Measurements from ENCODE around the gene PLEKHG1. TPM values are rescaled to one million over a fixed set of nuclear protein-coding genes. Genes with fewer than 3 reads are reported as not detected.

Gene PLEKHG1
- total RNA-seq, 2 donors from 2014 or later, result 8.4 to 29.3 TPM

DNA sequence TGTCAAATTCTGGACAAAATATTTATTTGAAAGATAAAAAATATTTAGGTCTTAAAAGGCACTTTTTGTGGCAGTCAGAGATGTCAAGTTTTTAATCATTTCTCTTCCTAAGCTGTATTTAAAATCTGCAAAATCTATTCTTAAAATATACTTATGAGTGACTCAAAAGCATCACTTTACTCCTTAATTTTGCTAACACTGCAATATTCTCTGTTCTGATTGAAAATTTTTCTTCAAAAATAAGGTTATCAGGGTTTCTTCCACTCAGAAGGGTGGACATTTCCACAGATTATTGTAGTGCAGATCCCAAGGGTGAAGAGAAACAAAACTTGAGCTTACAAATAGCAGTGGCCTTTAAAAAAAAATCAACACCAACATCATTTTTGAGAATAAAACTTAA is 27.5 kb downstream of the PLEKHG1 start:
- ATAC-seq (ENCODE audit: insufficient number of reproducible peaks, low FRiP score, low read depth), result no peak
- no peak for DNase-seq (ENCODE audit: low spot score)
- Histone ChIP-seq H3K4me3 (no peak overlapping the region), H3K27me3 (replicated peaks; ENCODE audit: insufficient read depth) (no peaks in the 10 kb centered on the region), H3K4me1 (ENCODE audit: control insufficient read depth in 1 of 2, low read depth in 2 of 2) (peaks cover 11 to 50% of the 10 kb centered on the region in 2 donors), H3K27ac (peak overlapping the region in 1 of 2 donors; percentile 38), H3K9me3 (no peaks in the 10 kb centered on the region), H3K36me3 (no peaks in the 10 kb centered on the region)
- no peak for TF ChIP-seq CTCF (IDR thresholded peaks at IDR 0.05)

GRCh38 chr6:150627585-150628025 is 27.9 kb downstream of the PLEKHG1 start:
- peak overlapping the region; percentile 16 to 38 for H3K27ac ChIP-seq
- H3K27me3 ChIP-seq (replicated peaks; ENCODE audit: insufficient read depth), result no peaks in the 10 kb centered on the region
- ATAC-seq (ENCODE audit: insufficient number of reproducible peaks, low FRiP score, low read depth) (no peak), DNase-seq (ENCODE audit: low spot score) (no peak)
- peaks cover 14 to 55% of the 10 kb centered on the region in 2 donors for H3K4me1 ChIP-seq (ENCODE audit: control insufficient read depth in 1 of 2, low read depth in 2 of 2)
- no peak overlapping the region for H3K4me3 ChIP-seq
- no peaks in the 10 kb centered on the region for H3K9me3 ChIP-seq
- no peaks in the 10 kb centered on the region for H3K36me3 ChIP-seq
- no peak for TF ChIP-seq CTCF (IDR thresholded peaks at IDR 0.05)

- ATAC-seq (ENCODE audit: insufficient number of reproducible peaks, low FRiP score, low read depth) (no peak), DNase-seq (ENCODE audit: low spot score) (no peak)
- Histone ChIP-seq H3K4me3 (no peak overlapping the region), H3K4me1 (ENCODE audit: control insufficient read depth in 1 of 2, low read depth in 2 of 2) (peaks cover 14 to 68% of the 10 kb centered on the region in 2 donors), H3K9me3 (no peaks in the 10 kb centered on the region), H3K36me3 (no peaks in the 10 kb centered on the region), H3K27me3 (replicated peaks; ENCODE audit: insufficient read depth) (no peaks in the 10 kb centered on the region), H3K27ac (no peak overlapping the region)
- TF ChIP-seq CTCF (IDR thresholded peaks at IDR 0.05), result no peak
Measured at GRCh38 chr6:150628908-150629307, 29.2 kb downstream of the PLEKHG1 start.

DNA sequence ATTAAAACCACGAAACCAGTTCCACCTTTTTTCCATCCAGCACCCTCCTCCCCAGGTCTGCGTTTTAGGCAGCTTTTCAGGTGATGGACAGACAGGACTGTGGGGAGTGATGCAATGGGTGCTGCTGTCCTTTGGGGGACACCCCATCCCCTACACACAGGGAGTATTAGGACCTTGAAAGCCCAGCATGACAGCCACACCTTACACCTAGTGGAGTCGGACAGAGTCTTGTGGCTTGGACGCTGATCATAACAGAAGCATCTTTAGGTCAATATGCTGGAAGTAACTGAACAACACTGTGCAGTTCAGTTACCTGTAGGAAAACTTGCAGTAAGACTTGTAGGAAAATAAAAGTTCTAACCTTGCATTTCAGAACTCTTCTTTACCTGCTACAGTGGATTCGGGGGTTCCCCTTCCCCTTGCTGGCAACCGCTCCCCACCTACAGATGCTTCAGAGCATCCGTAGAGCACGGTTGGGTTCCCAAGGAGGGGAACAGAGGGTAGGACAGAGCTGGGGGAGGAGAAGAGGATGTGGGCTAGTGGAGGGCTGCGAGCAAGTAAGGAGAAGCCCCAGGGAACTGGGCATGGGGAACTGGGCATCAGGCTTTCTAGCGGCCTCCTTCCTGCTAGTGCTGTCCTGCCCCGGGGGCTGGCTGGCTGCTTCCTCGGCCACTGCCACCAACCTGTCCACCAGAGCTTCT is 31.7 kb downstream of the PLEKHG1 start:
- no peak for DNase-seq (ENCODE audit: low spot score)
- ATAC-seq (ENCODE audit: insufficient number of reproducible peaks, low FRiP score, low read depth), result no peak
- no peak for TF ChIP-seq CTCF (IDR thresholded peaks at IDR 0.05)
- Histone ChIP-seq H3K27me3 (replicated peaks; ENCODE audit: insufficient read depth) (no peaks in the 10 kb centered on the region), H3K4me1 (ENCODE audit: control insufficient read depth in 1 of 2, low read depth in 2 of 2) (peaks cover 20 to 74% of the 10 kb centered on the region in 2 donors), H3K9me3 (no peaks in the 10 kb centered on the region), H3K4me3 (no peak overlapping the region), H3K27ac (no peak overlapping the region), H3K36me3 (no peaks in the 10 kb centered on the region)

DNA sequence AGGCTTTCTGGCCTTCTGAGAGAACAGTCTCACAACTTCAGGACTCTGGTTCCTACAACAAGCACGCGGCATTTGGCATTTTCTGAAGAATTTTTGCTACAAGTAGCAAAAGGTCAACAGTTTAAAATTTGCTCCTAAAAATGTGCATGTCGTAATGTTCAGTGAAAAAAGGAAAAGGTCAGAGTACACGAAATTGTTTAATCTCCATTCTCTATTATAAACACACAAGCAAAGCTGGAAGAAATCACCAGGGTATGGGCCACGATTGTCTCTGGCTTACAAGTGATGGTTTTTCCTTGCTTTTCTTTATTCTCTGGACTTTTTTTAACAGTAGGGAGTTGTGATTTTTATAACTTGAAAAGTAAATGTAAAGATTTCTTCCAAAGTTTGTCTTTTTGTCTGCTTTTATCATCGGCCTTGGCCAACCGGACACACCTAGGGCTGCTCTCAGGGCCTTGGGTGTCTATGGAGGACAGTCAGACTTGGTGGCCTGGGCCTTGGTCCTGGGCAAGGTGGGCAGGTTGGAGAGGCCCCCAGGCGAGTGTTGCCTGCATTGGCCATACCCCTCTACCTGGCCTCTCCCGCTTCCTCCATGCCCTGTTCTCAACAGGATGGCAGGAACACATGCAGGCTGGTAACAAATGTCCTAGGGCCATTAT is 32.4 kb downstream of the PLEKHG1 start:
- H3K4me1 ChIP-seq (ENCODE audit: control insufficient read depth in 1 of 2, low read depth in 2 of 2), result peaks cover 18 to 67% of the 10 kb centered on the region in 2 donors
- TF ChIP-seq CTCF (IDR thresholded peaks at IDR 0.05), result no peak
- H3K36me3 ChIP-seq, result no peaks in the 10 kb centered on the region
- DNase-seq (ENCODE audit: low spot score) (no peak), ATAC-seq (ENCODE audit: insufficient number of reproducible peaks, low FRiP score, low read depth) (no peak)
- no peak overlapping the region for H3K27ac ChIP-seq
- H3K9me3 ChIP-seq, result no peaks in the 10 kb centered on the region
- no peaks in the 10 kb centered on the region for H3K27me3 ChIP-seq (replicated peaks; ENCODE audit: insufficient read depth)
- H3K4me3 ChIP-seq, result peak overlapping the region; percentile 55

Data from thoracic aorta (tissue), 2 donors.